Endometrial microvascular endothelial cells (primary cell): ENCODE measurements around the gene MMEL1. TPM values are rescaled to one million over a fixed set of nuclear protein-coding genes. Genes with fewer than 3 reads are reported as not detected.

Experiments used
- in situ Hi-C: cut with HindIII; loops from 2 replicates; pipeline ENCODE4 v1.10.0; 2017; ENCODE audit warnings: low sequenced_read_pairs, low pct_unique_long_range_greater_than_20kb; ENCODE audit errors: inconsistent ontology term
- total RNA-seq: library from RNA; depleted of rRNA; stranded (reverse); fragments of >200 nt; gene quantifications from one replicate; pipeline ENCODE4 v1.2.3, GENCODE V29; 2015; ENCODE audit errors: inconsistent ontology term

MMEL1 gene
- total RNA-seq, 1 donor from 2014 or later, result 0.28 TPM

GRCh38 chr1:2566101-2567045 is 66.4 kb downstream of the MMEL1 start:
- in situ Hi-C loops, result no loop called here

GRCh38 chr1:2564815-2565374 is 67.9 kb downstream of the MMEL1 start:
- in situ Hi-C loops, result no loop called here

- in situ Hi-C loops, result no loop called here
Measured at GRCh38 chr1:2564006-2564814, 68.6 kb downstream of the MMEL1 start.

- in situ Hi-C loops, result no loop called here
Measured at GRCh38 chr1:2563205-2563604, 69.6 kb downstream of the MMEL1 start.

- in situ Hi-C loops, result no loop called here
Measured at GRCh38 chr1:2561898-2562895, 70.6 kb downstream of the MMEL1 start.

GRCh38 chr1:2561446-2561845 is 71.4 kb downstream of the MMEL1 start:
- in situ Hi-C loops, result no loop called here

- in situ Hi-C loops, result no loop called here
Measured at GRCh38 chr1:2560299-2561073, 72.3 kb downstream of the MMEL1 start.

- in situ Hi-C loops, result no loop called here
Measured at GRCh38 chr1:2559509-2560298, 73.1 kb downstream of the MMEL1 start.

GRCh38 chr1:2558861-2559260 is 74.0 kb downstream of the MMEL1 start:
- in situ Hi-C loops, result no loop called here

- in situ Hi-C loops, result no loop called here
Measured at GRCh38 chr1:2558420-2558819, 74.4 kb downstream of the MMEL1 start.

GRCh38 chr1:2557482-2558400 is 75.1 kb downstream of the MMEL1 start:
- in situ Hi-C loops, result no loop called here

- in situ Hi-C loops, result no loop called here
Measured at GRCh38 chr1:2556678-2557481, 75.9 kb downstream of the MMEL1 start.

GRCh38 chr1:2556277-2556677 is 76.5 kb downstream of the MMEL1 start, which contains the start of gene TNFRSF14:
TNFRSF14 (plus strand) TSS chr1:2556371; CDS start chr1:2556665, 294 bp downstream.
- in situ Hi-C loops, result no loop called here

GRCh38 chr1:2555634-2556276 is 77.1 kb downstream of the MMEL1 start:
- in situ Hi-C loops, result no loop called here
